IMR-90 (cell line): ENCODE results near the gene IFIT3. TPM values are rescaled to one million over a fixed set of nuclear protein-coding genes. Genes with fewer than 3 reads are reported as not detected.
A peak's percentile ranks its signal among the peaks of the same experiment; 100 is the strongest.

ENCODE experiments used
- ATAC-seq: fragments of 200-7000 bp; cut with Tn5 transposase; 2 replicates; pipeline ENCODE4 v1.9.1; 2020; ENCODE audit warnings: low read depth, mild to moderate bottlenecking, moderate library complexity
- BruUV-seq: library from RNA; stranded (reverse); fragments of 400-500 nt; replicated peaks from 2 replicates; lab custom pipeline; 2021; lab: Mats Ljungman, UMichigan
- CTCF ChIA-PET: fragments of 300-600 bp; formaldehyde crosslinking; extraction: SDS; loops from one replicate; lab custom pipeline; 2021; ENCODE audit warnings: antibody characterized with exemption; lab: Yijun Ruan, JAX
- POLR2A ChIA-PET: fragments of 300-600 bp; sonication (Branson Sonifier 250); formaldehyde crosslinking; loops from one replicate; lab custom pipeline; 2022; ENCODE audit warnings: antibody characterized with exemption; ENCODE audit not compliant: unreplicated experiment; lab: Charles Lee
- DNase-seq: peaks from one replicate; pipeline ENCODE4 v3.0.0; 2013
- H2AFZ ChIP-seq: replicated peaks from 2 replicates; pipeline ENCODE3; 2013; ENCODE audit warnings: low read length, mild to moderate bottlenecking; ENCODE audit not compliant: poor library complexity
- H2AK5ac ChIP-seq: 2 replicates; pipeline ENCODE4 v1.6.1; 2013; ENCODE audit warnings: low read depth, low read length, inconsistent platforms
- H2AK9ac ChIP-seq: replicated peaks from 2 replicates; pipeline ENCODE3; 2013; ENCODE audit warnings: mild to moderate bottlenecking, low read depth, low read length, moderate library complexity; ENCODE audit not compliant: poor library complexity
- H2BK120ac ChIP-seq: 2 replicates; pipeline ENCODE4 v1.6.1; 2013; ENCODE audit warnings: low read depth, low read length, inconsistent platforms
- H2BK15ac ChIP-seq: 3 replicates; pipeline ENCODE4 v1.6.1; 2013; ENCODE audit warnings: low read depth, low read length, inconsistent platforms
- H2BK20ac ChIP-seq: 2 replicates; pipeline ENCODE4 v1.6.1; 2013; ENCODE audit warnings: low read depth, mild to moderate bottlenecking, inconsistent platforms, low read length, moderate library complexity
- H2BK5ac ChIP-seq: 2 replicates; pipeline ENCODE4 v1.6.1; 2013; ENCODE audit warnings: mild to moderate bottlenecking, low read depth, low read length, inconsistent platforms; ENCODE audit not compliant: poor library complexity, severe bottlenecking
- H3K14ac ChIP-seq: replicated peaks from 2 replicates; pipeline ENCODE4 v1.6.1; 2013; ENCODE audit warnings: low read depth, low read length, inconsistent platforms
- H3K18ac ChIP-seq: 2 replicates; pipeline ENCODE4 v1.6.1; 2013; ENCODE audit warnings: low read depth, low read length, control low read depth
- H3K23ac ChIP-seq: 2 replicates; pipeline ENCODE4 v1.6.1; 2013; ENCODE audit warnings: low read depth, low read length, inconsistent platforms
- H3K27ac ChIP-seq: 2 replicates; pipeline ENCODE4 v1.5.1; 2013; ENCODE audit warnings: mild to moderate bottlenecking, control low read depth, low read length; ENCODE audit not compliant: insufficient read depth
- H3K27me3 ChIP-seq: 2 replicates; pipeline ENCODE4 v1.6.1; 2013; ENCODE audit warnings: low read length; ENCODE audit not compliant: control insufficient read depth, insufficient read depth
- H3K36me3 ChIP-seq: 2 replicates; pipeline ENCODE4 v1.6.1; 2013; ENCODE audit warnings: low read length, mixed read lengths; ENCODE audit not compliant: control insufficient read depth, insufficient read depth
- H3K4ac ChIP-seq: 2 replicates; pipeline ENCODE4 v1.6.1; 2013; ENCODE audit warnings: low read depth, low read length, inconsistent platforms
- H3K4me1 ChIP-seq: 2 replicates; pipeline ENCODE4 v1.6.1; 2013; ENCODE audit warnings: low read length, mixed read lengths; ENCODE audit not compliant: control insufficient read depth, insufficient read depth
- H3K4me2 ChIP-seq: 2 replicates; pipeline ENCODE4 v1.6.1; 2013; ENCODE audit warnings: low read depth, mild to moderate bottlenecking, control low read depth, low read length, moderate library complexity
- H3K4me3 ChIP-seq: 2 replicates; pipeline ENCODE4 v1.5.1; 2013; ENCODE audit warnings: low read depth, mild to moderate bottlenecking, control low read depth, low read length, moderate library complexity; ENCODE audit not compliant: insufficient read depth
- H3K56ac ChIP-seq: 2 replicates; pipeline ENCODE4 v1.6.1; 2013; ENCODE audit warnings: low read length, inconsistent platforms; ENCODE audit not compliant: insufficient read depth; ENCODE audit errors: extremely low read depth
- H3K79me1 ChIP-seq, 2 experiments: 2 replicates each; pipeline ENCODE4 v1.6.1; 2013; ENCODE audit warnings: low read length in 2 of 2, inconsistent platforms in 1 of 2, low read depth in 1 of 2
- H3K9ac ChIP-seq: 2 replicates; pipeline ENCODE4 v1.6.1; 2013; ENCODE audit warnings: low read depth, low read length, control low read depth
- H3K9me1 ChIP-seq: 2 replicates; pipeline ENCODE4 v1.6.1; 2013; ENCODE audit warnings: low read length, inconsistent platforms; ENCODE audit not compliant: insufficient read depth
- H3K9me3 ChIP-seq: 2 replicates; pipeline ENCODE4 v1.6.1; 2013; ENCODE audit warnings: low read length; ENCODE audit not compliant: control insufficient read depth, insufficient read depth
- H4K20me1 ChIP-seq: 2 replicates; pipeline ENCODE4 v1.6.1; 2013; ENCODE audit warnings: low read length, inconsistent platforms; ENCODE audit not compliant: insufficient read depth
- H4K5ac ChIP-seq: 2 replicates; pipeline ENCODE4 v1.6.1; 2013; ENCODE audit warnings: mild to moderate bottlenecking, low read depth, low read length, control low read depth
- H4K8ac ChIP-seq, 2 experiments: 2 replicates each; pipeline ENCODE4 v1.6.1; 2013; ENCODE audit warnings: low read depth in 2 of 2, low read length in 2 of 2, control low read depth in 1 of 2, inconsistent platforms in 1 of 2
- H4K91ac ChIP-seq: 2 replicates; pipeline ENCODE4 v1.6.1; 2013; ENCODE audit warnings: low read depth, low read length, inconsistent platforms; ENCODE audit not compliant: insufficient read depth
- CHD1 ChIP-seq: IDR thresholded peaks from 2 replicates; pipeline ENCODE4 v1.6.1; 2012; ENCODE audit warnings: low read depth, low read length, improper control_type of control experiment
- ELK1 ChIP-seq: fragments of 150-350 bp; IDR thresholded peaks from 2 replicates; pipeline ENCODE4 v1.6.1; 2016; ENCODE audit warnings: low read depth, mild to moderate bottlenecking, low read length, moderate library complexity, borderline replicate concordance
- FOS ChIP-seq: fragments of 150-350 bp; IDR thresholded peaks from 2 replicates; pipeline ENCODE4 v1.6.1; 2016; ENCODE audit warnings: low read depth, low read length
- MAZ ChIP-seq: IDR thresholded peaks from 2 replicates; pipeline ENCODE4 v1.6.1; 2012; ENCODE audit warnings: low read depth, mild to moderate bottlenecking, low read length, improper control_type of control experiment, moderate library complexity, borderline replicate concordance
- RAD21 ChIP-seq: IDR thresholded peaks from 2 replicates; pipeline ENCODE4 v1.6.1; 2012; ENCODE audit warnings: low read length, improper control_type of control experiment
- SMC3 ChIP-seq: fragments of 150-350 bp; IDR thresholded peaks from 2 replicates; pipeline ENCODE4 v1.6.1; 2016; ENCODE audit warnings: low read depth, mild to moderate bottlenecking, antibody characterized with exemption, low read length, moderate library complexity
- USF2 ChIP-seq: fragments of 150-350 bp; IDR thresholded peaks from 2 replicates; pipeline ENCODE4 v1.6.1; 2017; ENCODE audit warnings: mild to moderate bottlenecking, antibody characterized with exemption, low read length, low read depth
- WGBS, 2 experiments: methylation state at CpG; one replicate each; pipeline versions ENCODE4 v1.1.5 to v1.1.7; 2013; ENCODE audit warnings: missing lambda C conversion rate in 2 of 2; ENCODE audit not compliant: insufficient read length in 1 of 2; ENCODE audit errors: extremely low coverage in 2 of 2; 5-methylcytosine and 5-hydroxymethylcytosine counted together
- dilution Hi-C: fragments of 300-500 bp; cut with HindIII; formaldehyde crosslinking; loops from one replicate; pipeline ENCODE4 v1.14.3; 2018; ENCODE audit warnings: low sequenced_read_pairs; ENCODE audit not compliant: unreplicated experiment
- in situ Hi-C: fragments of 300-500 bp; cut with MboI; formaldehyde crosslinking; loops from 3 replicates; pipeline ENCODE4 v1.14.3; 2019; ENCODE audit warnings: low sequenced_read_pairs, inconsistent platforms, mixed read lengths
- intact Hi-C: fragments of 100-400 bp; cut with micrococcal nuclease; formaldehyde crosslinking; loops from 2 replicates; pipeline ENCODE4 v1.10.0; 2022
- polyA plus RNA-seq, 3 experiments: library from polyadenylated mRNA; depleted of rRNA; stranded (reverse); fragments of >200 nt; gene quantifications; 2 replicates each; pipeline ENCODE4 v1.2.3, GENCODE V29; 2012; ENCODE audit warnings: low replicate concordance in 1 of 3
- total RNA-seq: library from RNA; depleted of rRNA; stranded (reverse); fragments of >200 nt; gene quantifications from 2 replicates; pipeline ENCODE4 v1.2.3, GENCODE V29; 2012

IFIT3 gene
- total and polyA plus RNA-seq, 2 of the 4 experiments (the other 2 are of a cell fraction): 3.5 to 7.3 TPM

DNA sequence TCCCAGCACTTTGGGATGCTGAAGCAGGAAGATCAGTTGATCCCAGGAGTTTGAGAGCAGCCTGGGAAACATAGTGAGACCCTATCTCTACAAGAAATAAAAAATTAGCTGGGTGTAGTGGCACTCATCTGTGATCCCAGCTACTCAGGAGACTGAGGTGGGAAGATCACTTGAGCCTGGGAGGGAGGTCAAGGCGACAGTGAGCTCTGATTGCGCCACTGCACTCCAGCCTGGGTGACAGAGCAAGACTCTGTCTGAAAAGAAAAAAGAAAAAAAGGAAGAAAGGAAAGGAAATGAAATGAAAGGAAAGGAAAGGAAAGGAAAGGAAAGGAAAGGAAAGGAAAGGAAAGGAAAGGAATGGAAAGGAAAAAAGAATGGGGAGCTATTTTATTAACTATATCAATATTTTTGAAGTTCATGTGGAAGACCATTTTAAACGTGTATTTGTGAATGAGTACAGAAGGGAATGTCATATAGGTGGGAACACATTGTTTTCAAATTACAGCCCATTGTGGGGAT lies 33.0 kb upstream of the IFIT3 start:
- TF ChIP-seq CHD1: no peak
- no peak for TF ChIP-seq RAD21
- no peak for TF ChIP-seq SMC3
- TF ChIP-seq MAZ: no peak
- no peak for TF ChIP-seq FOS
- no peak for TF ChIP-seq ELK1
- no peak for TF ChIP-seq USF2
- no peaks in the 10 kb centered on the region for H3K9me3 ChIP-seq
- no peaks in the 10 kb centered on the region; the same call in 1 of the 2 replicates for H3K9me1 ChIP-seq
- intact Hi-C loops (loop anchor here (2.0 to 5.0 kb wide), 2 partner anchors 74 to 442 kb away; partner anchors contain the start of gene ANKRD22), dilution Hi-C loops (no loop called here), in situ Hi-C loops (no loop called here)
- H3K4me1 ChIP-seq: peaks cover 3% of the 10 kb centered on the region
- no peaks in the 10 kb centered on the region for H3K79me1 ChIP-seq
- H4K8ac ChIP-seq: no peak overlapping the region
- no peak for ATAC-seq
- no peak overlapping the region for H3K9ac ChIP-seq
- no CpG with 5 or more reads among the region's 3 CpGs for WGBS, 2 experiments
- no peaks in the 10 kb centered on the region for H3K36me3 ChIP-seq
- no peak overlapping the region for H3K27ac ChIP-seq
- peak overlapping the region; percentile 75; the same call in 1 of the 2 replicates for H2AK5ac ChIP-seq
- no peak overlapping the region for H3K23ac ChIP-seq
- H4K20me1 ChIP-seq: no peaks in the 10 kb centered on the region
- H3K27me3 ChIP-seq: no peaks in the 10 kb centered on the region
- BruUV-seq: no TSS peak
- H2AK9ac ChIP-seq: no peak overlapping the region
- H3K4me2 ChIP-seq: no peak overlapping the region
- H2BK15ac ChIP-seq: no peak overlapping the region; the same call in 2 of the 3 replicates
- no peak overlapping the region for H3K4ac ChIP-seq
- no peak overlapping the region for H2BK20ac ChIP-seq
- no peak overlapping the region; the same call in 1 of the 2 replicates for H3K18ac ChIP-seq
- POLR2A ChIA-PET: no interaction called here
- no peak overlapping the region for H3K4me3 ChIP-seq
- CTCF ChIA-PET: interaction anchor here (1.0 kb wide), 1 partner anchor 74 kb away, joined by 3 read pairs; no protein-coding TSS in a partner anchor
- no peak overlapping the region for H3K56ac ChIP-seq
- no peak overlapping the region for H2AFZ ChIP-seq
- no peak overlapping the region for H4K91ac ChIP-seq
- H2BK5ac ChIP-seq: no peak overlapping the region
- DNase-seq: no peak
- no peak overlapping the region; the same call in 1 of the 2 replicates for H2BK120ac ChIP-seq
- no peak overlapping the region for H4K5ac ChIP-seq
- H3K14ac ChIP-seq: no peak overlapping the region
